ENCODE results near the gene MAPK8.

Gene MAPK8

GRCh38 chr10:48467669-48468068 lies 161.2 kb downstream of the MAPK8 start:
- no peaks in the 10 kb centered on the region for H3K9me3 ChIP-seq (ENCODE audit: control insufficient read depth, insufficient read depth, low read depth, low read length)
- POLR2A ChIA-PET, result interaction anchor here (0.6 kb wide), 1 partner anchor 88 kb away, joined by 3 read pairs; no protein-coding TSS in a partner anchor
- no peak overlapping the region for H3K27ac ChIP-seq (ENCODE audit: extremely low read depth, low read depth, low read length)
- CTCF ChIA-PET, result interaction anchor here (0.6 kb wide), 1 partner anchor 63 kb away, joined by 3 read pairs; no protein-coding TSS in a partner anchor
- peaks cover 5% of the 10 kb centered on the region; the same call in 1 of the 2 replicates for H3K4me1 ChIP-seq (ENCODE audit: control insufficient read depth, insufficient read depth, low read length)
- TF ChIP-seq ZNF169 (tag by site-specific recombination; IDR thresholded peaks at IDR 0.05) (no peak), SALL2 (tag by site-specific recombination; IDR thresholded peaks at IDR 0.05; ENCODE audit: borderline replicate concordance) (no peak), ZNF280C (tag by site-specific recombination; IDR thresholded peaks at IDR 0.05) (no peak), KLF8 (tag by site-specific recombination; IDR thresholded peaks at IDR 0.05) (no peak), BCL11B (tag by site-specific recombination; IDR thresholded peaks at IDR 0.05; ENCODE audit: low read depth) (no peak), ZNF76 (tag by site-specific recombination; IDR thresholded peaks at IDR 0.05; ENCODE audit: borderline replicate concordance, low read depth) (no peak), ZNF596 (tag by site-specific recombination; IDR thresholded peaks at IDR 0.05) (no peak), ZNF629 (tag by site-specific recombination; IDR thresholded peaks at IDR 0.05) (no peak), ZBTB26 (tag by site-specific recombination; optimal IDR thresholded peaks at IDR 0.05) (no peak), ZFP41 (tag by site-specific recombination; IDR thresholded peaks at IDR 0.05; ENCODE audit: borderline replicate concordance) (no peak), ZNF341 (tag by site-specific recombination; IDR thresholded peaks at IDR 0.05; ENCODE audit: low read depth) (no peak), ZNF157 (tag by site-specific recombination; IDR thresholded peaks at IDR 0.05) (no peak), ZBTB20 (tag by site-specific recombination; IDR thresholded peaks at IDR 0.05) (no peak)
- TF ChIP-seq, protein P1, sequence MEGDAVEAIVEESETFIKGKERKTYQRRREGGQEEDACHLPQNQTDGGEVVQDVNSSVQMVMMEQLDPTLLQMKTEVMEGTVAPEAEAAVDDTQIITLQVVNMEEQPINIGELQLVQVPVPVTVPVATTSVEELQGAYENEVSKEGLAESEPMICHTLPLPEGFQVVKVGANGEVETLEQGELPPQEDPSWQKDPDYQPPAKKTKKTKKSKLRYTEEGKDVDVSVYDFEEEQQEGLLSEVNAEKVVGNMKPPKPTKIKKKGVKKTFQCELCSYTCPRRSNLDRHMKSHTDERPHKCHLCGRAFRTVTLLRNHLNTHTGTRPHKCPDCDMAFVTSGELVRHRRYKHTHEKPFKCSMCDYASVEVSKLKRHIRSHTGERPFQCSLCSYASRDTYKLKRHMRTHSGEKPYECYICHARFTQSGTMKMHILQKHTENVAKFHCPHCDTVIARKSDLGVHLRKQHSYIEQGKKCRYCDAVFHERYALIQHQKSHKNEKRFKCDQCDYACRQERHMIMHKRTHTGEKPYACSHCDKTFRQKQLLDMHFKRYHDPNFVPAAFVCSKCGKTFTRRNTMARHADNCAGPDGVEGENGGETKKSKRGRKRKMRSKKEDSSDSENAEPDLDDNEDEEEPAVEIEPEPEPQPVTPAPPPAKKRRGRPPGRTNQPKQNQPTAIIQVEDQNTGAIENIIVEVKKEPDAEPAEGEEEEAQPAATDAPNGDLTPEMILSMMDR (tag by site-specific recombination; IDR thresholded peaks at IDR 0.05), result no peak
- no peak overlapping the region for H3K4me3 ChIP-seq (ENCODE audit: low read depth, low read length)
- H3K36me3 ChIP-seq (ENCODE audit: control insufficient read depth in 2 of 2, insufficient read depth in 1 of 2, low read length in 2 of 2), result no peaks in the 10 kb centered on the region

- Histone ChIP-seq H3K4me3 (ENCODE audit: low read depth, low read length) (no peak overlapping the region), H3K36me3 (ENCODE audit: control insufficient read depth in 2 of 2, insufficient read depth in 1 of 2, low read length in 2 of 2) (no peaks in the 10 kb centered on the region), H3K4me1 (ENCODE audit: control insufficient read depth, insufficient read depth, low read length) (peaks cover 5% of the 10 kb centered on the region; the same call in 1 of the 2 replicates), H3K27ac (ENCODE audit: extremely low read depth, low read depth, low read length) (no peak overlapping the region), H3K9me3 (ENCODE audit: control insufficient read depth, insufficient read depth, low read depth, low read length) (no peaks in the 10 kb centered on the region)
- ChIA-PET CTCF (interaction anchor here (0.6 kb wide), 1 partner anchor 64 kb away, joined by 3 read pairs; no protein-coding TSS in a partner anchor), POLR2A (no interaction called here)
- TF ChIP-seq ZNF18 (tag by site-specific recombination; IDR thresholded peaks at IDR 0.05), result no peak
- TF ChIP-seq SALL2 (tag by site-specific recombination; IDR thresholded peaks at IDR 0.05; ENCODE audit: borderline replicate concordance), result no peak
- TF ChIP-seq ZNF239 (tag by site-specific recombination; IDR thresholded peaks at IDR 0.05), result no peak
- TF ChIP-seq ZBTB20 (tag by site-specific recombination; IDR thresholded peaks at IDR 0.05), result no peak
- no peak for TF ChIP-seq ZNF571 (tag by site-specific recombination; IDR thresholded peaks at IDR 0.05)
- TF ChIP-seq ZEB2 (tag by site-specific recombination; IDR thresholded peaks at IDR 0.05), result no peak
- no peak for TF ChIP-seq ZFP3 (tag by site-specific recombination; IDR thresholded peaks at IDR 0.05; ENCODE audit: low read depth)
- TF ChIP-seq ZIC2 (tag by site-specific recombination; IDR thresholded peaks at IDR 0.05), result no peak
- TF ChIP-seq PRDM10 (tag by site-specific recombination; IDR thresholded peaks at IDR 0.05), result no peak
Measured at GRCh38 chr10:48468130-48468790, 161.8 kb downstream of the MAPK8 start.

All from HEK293 (cell line).